ENCODE data around the gene CD276.

DNA sequence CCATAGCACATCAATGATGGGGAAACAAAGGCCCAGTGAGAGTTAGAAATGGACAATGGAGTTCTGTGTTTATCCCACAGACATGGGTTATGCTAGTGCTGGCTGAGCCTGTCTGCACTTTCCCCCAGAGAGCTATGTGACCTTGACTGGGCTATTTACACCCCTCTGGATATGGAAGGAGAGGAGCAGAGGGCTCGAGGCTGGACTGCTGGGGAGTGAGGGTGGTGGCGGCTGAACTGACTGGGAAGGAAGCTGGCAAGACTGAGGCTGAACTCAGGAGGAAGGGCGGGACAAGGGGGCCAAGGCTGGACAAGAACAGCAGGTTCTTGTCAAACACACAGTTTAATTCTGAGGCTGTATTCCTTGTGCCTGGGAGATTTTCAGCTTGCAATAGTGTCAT, 79.7 kb downstream of the CD276 start:
- TF ChIP-seq CTCF (IDR thresholded peaks at IDR 0.05; ENCODE audit: poor library complexity) (no peak), EZH2 (IDR thresholded peaks at IDR 0.05; ENCODE audit: borderline replicate concordance) (no peak), EZH2phosphoT487 (IDR thresholded peaks at IDR 0.05; ENCODE audit: low read depth, severe bottlenecking, unreplicated experiment) (no peak)
